Body of pancreas (tissue), 4 donors: ENCODE measurements around the gene UMODL1.

Experiments used
- CTCF ChIP-seq, 7 experiments: fragments of 450-650 bp in 4 of 7; fragments of 200-600 bp in 3 of 7; sonication (generic) in 3 of 7; IDR thresholded peaks; one replicate each; pipeline ENCODE4 v1.5.1; 2016 to 2019; ENCODE audit warnings: antibody characterized with exemption in 7 of 7
- POLR2A ChIP-seq, 3 donors: fragments of 450-650 bp; IDR thresholded peaks; one replicate each; pipeline ENCODE4 v1.6.1; 2016; ENCODE audit warnings: antibody characterized with exemption in 3 of 3, mild to moderate bottlenecking in 2 of 3

GRCh38 chr21:42097860-42098454, 26.8 kb downstream of the UMODL1 start:
- no peak for TF ChIP-seq CTCF (IDR thresholded peaks at IDR 0.05)
- no peak for TF ChIP-seq POLR2A (IDR thresholded peaks at IDR 0.05)
